CD14-positive monocyte (primary cell): ENCODE measurements around the gene IGF2BP1. TPM values are rescaled to one million over a fixed set of nuclear protein-coding genes. Genes with fewer than 3 reads are reported as not detected.
A peak's percentile ranks its signal among the peaks of the same experiment; 100 is the strongest.

Source experiments
- DNase-seq, 3 donors: peaks; one replicate each; pipeline ENCODE4 v3.0.0-alpha.2; 2011 to 2022
- H2AFZ ChIP-seq: 2 replicates; pipeline ENCODE4 v1.6.0; 2012; ENCODE audit warnings: mild to moderate bottlenecking, low read depth, low read length, inconsistent platforms; ENCODE audit not compliant: insufficient read depth, poor library complexity, severe bottlenecking
- H3K27ac ChIP-seq, 2 donors: 1 replicate in 1 of 2; 2 replicates in 1 of 2; pipeline ENCODE4 v1.5.1; 2012 to 2013; ENCODE audit warnings: low read length in 2 of 2, control low read depth in 1 of 2, inconsistent platforms in 1 of 2, low read depth in 1 of 2, mild to moderate bottlenecking in 1 of 2
- H3K27me3 ChIP-seq, 2 donors: one replicate each; pipeline versions ENCODE4 v1.6.0 to v1.6.1; 2011 to 2013; ENCODE audit warnings: low read length in 2 of 2; ENCODE audit not compliant: control insufficient read depth in 2 of 2, insufficient read depth in 2 of 2
- H3K36me3 ChIP-seq, 2 donors: replicated peaks in 1 of 2; 1 replicate in 1 of 2; 2 replicates in 1 of 2; pipeline versions ENCODE4 v1.5.1 to v1.6.1; 2012 to 2013; ENCODE audit warnings: low read length in 2 of 2, control low read depth in 1 of 2, inconsistent platforms in 1 of 2, mild to moderate bottlenecking in 1 of 2; ENCODE audit not compliant: insufficient read depth in 2 of 2, control insufficient read depth in 1 of 2
- H3K4me1 ChIP-seq, 2 donors: 1 replicate in 1 of 2; 2 replicates in 1 of 2; pipeline versions ENCODE4 v1.5.1 to v1.6.1; 2012 to 2013; ENCODE audit warnings: low read length in 2 of 2, control low read depth in 1 of 2, inconsistent platforms in 1 of 2, mild to moderate bottlenecking in 1 of 2, moderate library complexity in 1 of 2; ENCODE audit not compliant: insufficient read depth in 2 of 2, control insufficient read depth in 1 of 2
- H3K4me2 ChIP-seq: replicated peaks from 2 replicates; pipeline ENCODE3; 2012; ENCODE audit warnings: low read length, moderate library complexity, mild to moderate bottlenecking; ENCODE audit not compliant: poor library complexity, severe bottlenecking; ENCODE audit errors: extremely low read depth
- H3K4me3 ChIP-seq, 3 experiments: fragments of 200-600 bp in 1 of 3; sonication (generic) in 1 of 3; replicated peaks in 1 of 3; 1 replicate in 2 of 3; 2 replicates in 1 of 3; pipeline ENCODE4 v1.5.1; 2011 to 2013; ENCODE audit warnings: low read length in 3 of 3, mild to moderate bottlenecking in 3 of 3, control low read depth in 2 of 3, low read depth in 2 of 3, inconsistent platforms in 1 of 3, moderate library complexity in 1 of 3
- H3K79me2 ChIP-seq: 2 replicates; pipeline ENCODE4 v1.6.0; 2012; ENCODE audit warnings: mild to moderate bottlenecking, control low read depth, inconsistent platforms, low read length, moderate library complexity; ENCODE audit not compliant: insufficient read depth
- H3K9ac ChIP-seq: 2 replicates; pipeline ENCODE4 v1.6.0; 2017; ENCODE audit warnings: low read length, mild to moderate bottlenecking; ENCODE audit not compliant: insufficient read depth, poor library complexity, severe bottlenecking
- H3K9me3 ChIP-seq, 2 donors: replicated peaks in 1 of 2; 1 replicate in 1 of 2; 2 replicates in 1 of 2; pipeline versions ENCODE4 v1.5.1 to v1.6.1; 2012 to 2013; ENCODE audit warnings: low read length in 2 of 2, control low read depth in 1 of 2; ENCODE audit not compliant: control insufficient read depth in 1 of 2, insufficient read depth in 1 of 2
- H4K20me1 ChIP-seq: 2 replicates; pipeline ENCODE4 v1.6.0; 2012; ENCODE audit warnings: mild to moderate bottlenecking, low read length, control low read depth, moderate library complexity; ENCODE audit not compliant: insufficient read depth
- H3K27ac Mint-ChIP-seq, 7 donors: one replicate each; pipeline ENCODE4 v1.8.0; 2020; ENCODE audit warnings: mild to moderate bottlenecking in 7 of 7, mixed read lengths in 7 of 7, moderate library complexity in 6 of 7, inconsistent platforms in 2 of 7
- H3K27me3 Mint-ChIP-seq, 3 donors: one replicate each; pipeline ENCODE4 v1.8.0; 2021 to 2022; ENCODE audit warnings: low read depth in 3 of 3, mild to moderate bottlenecking in 3 of 3, mixed read lengths in 3 of 3, moderate library complexity in 3 of 3, inconsistent platforms in 1 of 3
- H3K36me3 Mint-ChIP-seq, 2 donors: one replicate each; pipeline ENCODE4 v1.8.0; 2020; ENCODE audit warnings: mixed read lengths in 2 of 2, inconsistent platforms in 1 of 2, mild to moderate bottlenecking in 1 of 2
- H3K4me1 Mint-ChIP-seq: one replicate; pipeline ENCODE4 v1.8.0; 2020; ENCODE audit warnings: mild to moderate bottlenecking, mixed read lengths
- H3K4me3 Mint-ChIP-seq, 2 donors: one replicate each; pipeline ENCODE4 v1.8.0; 2020; ENCODE audit warnings: mild to moderate bottlenecking in 2 of 2, mixed read lengths in 2 of 2, moderate library complexity in 1 of 2
- H3K9me3 Mint-ChIP-seq, 7 donors: one replicate each; pipeline ENCODE4 v1.8.0; 2020 to 2022; ENCODE audit warnings: mixed read lengths in 7 of 7, mild to moderate bottlenecking in 6 of 7, moderate library complexity in 6 of 7, inconsistent platforms in 2 of 7
- CTCF ChIP-seq: fragments of 200-600 bp; IDR thresholded peaks from one replicate; pipeline ENCODE4 v1.8.0; 2022; ENCODE audit warnings: antibody characterized with exemption, mild to moderate bottlenecking
- WGBS: methylation state at CpG from one replicate; pipeline ENCODE4 v1.1.5; 2013; ENCODE audit warnings: missing lambda C conversion rate; ENCODE audit not compliant: insufficient coverage; 5-methylcytosine and 5-hydroxymethylcytosine counted together
- intact Hi-C, 2 donors: fragments of 100-400 bp; cut with micrococcal nuclease; formaldehyde crosslinking; loops; one replicate each; pipeline versions ENCODE4 v1.15.0 to v1.15.1; 2023
- polyA plus RNA-seq, 3 donors: library from polyadenylated mRNA; depleted of rRNA in 1 of 3; unstranded in 2 of 3; stranded (reverse) in 1 of 3; fragments of 300-500 nt in 2 of 3; fragments of >200 nt in 1 of 3; fragmentation: Illumina TruSeq in 2 of 3; gene quantifications; 1 replicate in 2 of 3; 2 replicates in 1 of 3; pipeline ENCODE4 v1.2.3, GENCODE V29; 2012 to 2021

The IGF2BP1 gene
- polyA plus RNA-seq, 3 donors = not detected

DNA sequence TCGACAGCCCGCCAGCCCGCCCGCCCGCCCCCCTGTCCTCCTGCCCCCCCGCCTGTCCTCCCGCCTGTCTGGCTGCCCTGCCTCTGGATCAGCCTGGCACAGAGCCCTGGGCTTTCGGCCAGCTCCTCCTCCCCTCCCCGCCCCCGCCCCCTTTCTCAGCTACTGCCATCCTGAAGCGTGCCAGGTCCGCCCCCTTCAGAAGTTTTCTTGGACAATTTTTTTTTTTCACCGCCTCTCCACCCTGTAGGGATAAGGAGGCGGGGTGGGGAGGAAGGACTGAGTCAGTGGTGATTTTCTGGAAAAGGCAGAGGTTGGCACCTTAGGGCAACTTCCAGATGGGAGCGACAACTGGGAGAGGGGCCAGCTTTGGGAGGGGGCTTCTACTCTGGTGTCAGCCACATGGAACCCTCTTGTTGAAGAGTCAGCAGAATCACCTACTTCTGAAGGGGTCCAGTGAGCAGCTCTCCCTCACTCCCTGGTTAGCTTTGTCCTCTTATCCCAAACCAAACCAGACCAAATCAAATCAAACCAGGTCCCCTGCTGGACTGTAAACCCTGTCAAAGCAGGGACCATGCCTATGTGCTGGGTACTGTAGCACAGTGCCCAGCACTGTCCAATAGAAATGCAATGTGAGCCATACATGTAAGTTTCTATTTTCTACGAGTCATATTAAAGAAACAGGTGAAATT lies 19.7 kb downstream of the IGF2BP1 start:
- WGBS = no CpG with 5 or more reads among the region's 16 CpGs
- Histone ChIP-seq H3K36me3 (no peaks in the 10 kb centered on the region), H3K4me1 (no peaks in the 10 kb centered on the region), H3K9ac (no peak overlapping the region), H3K27ac (no peak overlapping the region), H3K4me3 (no peak overlapping the region), H3K4me2 (no peak overlapping the region), H3K79me2 (no peaks in the 10 kb centered on the region), H3K9me3 (no peaks in the 10 kb centered on the region), H2AFZ (no peak overlapping the region), H4K20me1 (no peaks in the 10 kb centered on the region), H3K27me3 (peaks cover 7 to 46% of the 10 kb centered on the region in 2 donors)
- H3K4me3 Mint-ChIP-seq = peak overlapping the region in 1 of 2 donors; percentile 21
- H3K27me3 Mint-ChIP-seq = peaks cover 44 to 56% (median 55%) of the 10 kb centered on the region in 3 donors
- no peak for TF ChIP-seq CTCF
- DNase-seq = no peak
- no peaks in the 10 kb centered on the region for H3K4me1 Mint-ChIP-seq
- peaks cover 0 to 2% (median 0%) of the 10 kb centered on the region in 7 donors for H3K9me3 Mint-ChIP-seq
- intact Hi-C loops = no loop called here
- H3K36me3 Mint-ChIP-seq = no peaks in the 10 kb centered on the region
- H3K27ac Mint-ChIP-seq = no peak overlapping the region

GRCh38 chr17:49018116-49018612 lies 21.0 kb downstream of the IGF2BP1 start:
- Mint-ChIP-seq H3K36me3 (no peaks in the 10 kb centered on the region), H3K4me1 (no peaks in the 10 kb centered on the region), H3K4me3 (peak overlapping the region in 1 of 2 donors; percentile 0), H3K9me3 (peaks cover 0 to 2% (median 0%) of the 10 kb centered on the region in 7 donors), H3K27me3 (peaks cover 39 to 46% (median 43%) of the 10 kb centered on the region in 3 donors), H3K27ac (no peak overlapping the region)
- peaks cover 2 to 34% of the 10 kb centered on the region in 2 donors for H3K27me3 ChIP-seq
- no peaks in the 10 kb centered on the region for H3K9me3 ChIP-seq
- H3K4me1 ChIP-seq = no peaks in the 10 kb centered on the region
- H3K9ac ChIP-seq = no peak overlapping the region
- no peak overlapping the region for H3K27ac ChIP-seq
- H3K36me3 ChIP-seq = no peaks in the 10 kb centered on the region
- no peak for DNase-seq
- H3K79me2 ChIP-seq = no peaks in the 10 kb centered on the region
- TF ChIP-seq CTCF = no peak
- intact Hi-C loops = no loop called here
- H3K4me3 ChIP-seq = no peak overlapping the region
- WGBS = 100% methylated on average over 1 of the region's 4 CpGs
- no peak overlapping the region for H2AFZ ChIP-seq
- H4K20me1 ChIP-seq = no peaks in the 10 kb centered on the region
- no peak overlapping the region for H3K4me2 ChIP-seq
